ENCODE measurements around the gene TIMM22.
"Not testable (repeated sequence)": the region's sequence is repeated elsewhere in the genome, so short reads cannot be mapped to it uniquely, and the experiment has no call there.

Gene TIMM22

DNA sequence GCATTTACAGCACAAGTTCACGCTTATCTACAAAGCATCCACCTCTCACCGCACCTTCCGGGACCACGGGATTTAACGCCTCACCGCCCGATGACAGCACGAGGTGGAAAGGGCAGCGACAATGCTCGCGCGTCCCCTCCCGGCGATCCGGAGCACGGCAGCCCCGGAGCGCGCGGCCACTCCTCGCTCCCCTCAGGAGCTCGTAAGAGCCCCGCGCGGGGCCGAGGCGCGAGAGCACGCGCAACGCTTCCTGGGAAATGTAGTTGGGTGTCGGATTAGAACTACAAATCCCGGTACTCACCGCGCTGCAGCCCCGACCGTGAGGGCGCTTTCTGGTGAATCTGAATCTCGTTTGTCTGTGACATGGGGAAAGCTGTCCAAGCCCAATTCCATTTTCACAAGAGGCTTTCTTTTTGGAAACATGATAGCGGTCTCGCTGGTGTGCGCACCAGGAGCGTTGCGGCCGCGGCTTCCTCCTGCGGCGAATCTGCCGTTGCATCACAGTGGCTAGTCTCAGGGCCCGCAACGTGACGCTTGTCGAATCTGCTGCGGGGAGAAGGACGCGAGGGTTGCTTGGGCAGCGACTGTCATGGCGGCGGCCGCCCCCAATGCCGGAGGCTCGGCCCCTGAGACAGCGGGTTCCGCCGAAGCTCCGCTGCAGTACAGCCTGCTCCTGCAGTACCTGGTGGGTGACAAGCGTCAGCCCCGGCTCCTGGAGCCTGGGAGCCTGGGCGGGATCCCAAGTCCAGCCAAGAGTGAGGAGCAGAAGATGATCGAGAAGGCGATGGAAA, at the start of gene TIMM22:
Gene TIMM22, plus strand, starts transcription at position 576 of the 791 bp plus-strand sequence. Its CDS starts 14 bp downstream, at position 590.
- peak; percentile 96 for DNase-seq (ENCODE audit: low spot score)

DNA sequence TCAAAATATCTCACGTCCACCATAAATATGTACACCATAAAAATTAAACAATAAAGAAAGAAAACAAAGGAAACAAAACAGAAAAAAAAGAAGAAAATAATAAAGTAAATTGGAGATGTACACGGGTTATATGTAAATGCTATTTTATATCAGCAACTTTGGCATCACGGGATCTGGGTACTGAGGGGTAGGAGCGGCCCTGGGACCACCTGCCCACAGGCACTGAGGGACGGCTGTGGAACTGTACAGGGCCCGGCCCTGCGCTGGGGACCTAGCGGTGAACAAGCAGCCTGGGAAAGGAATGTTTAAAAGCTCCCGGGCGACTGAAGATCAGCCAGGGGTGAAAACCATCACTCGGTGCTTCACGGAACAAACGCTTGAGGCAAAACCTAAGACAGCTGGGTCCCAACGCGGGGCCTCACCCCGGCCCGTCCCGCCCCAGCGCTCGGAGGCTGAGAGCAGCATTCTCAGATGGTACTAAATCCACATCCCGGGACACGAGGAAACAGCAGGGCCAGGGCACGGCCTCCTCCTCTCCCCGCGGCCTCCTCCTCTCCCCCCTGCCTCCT, 48.6 kb upstream of the TIMM22 start:
- no peak for DNase-seq (ENCODE audit: low spot score)

DNA sequence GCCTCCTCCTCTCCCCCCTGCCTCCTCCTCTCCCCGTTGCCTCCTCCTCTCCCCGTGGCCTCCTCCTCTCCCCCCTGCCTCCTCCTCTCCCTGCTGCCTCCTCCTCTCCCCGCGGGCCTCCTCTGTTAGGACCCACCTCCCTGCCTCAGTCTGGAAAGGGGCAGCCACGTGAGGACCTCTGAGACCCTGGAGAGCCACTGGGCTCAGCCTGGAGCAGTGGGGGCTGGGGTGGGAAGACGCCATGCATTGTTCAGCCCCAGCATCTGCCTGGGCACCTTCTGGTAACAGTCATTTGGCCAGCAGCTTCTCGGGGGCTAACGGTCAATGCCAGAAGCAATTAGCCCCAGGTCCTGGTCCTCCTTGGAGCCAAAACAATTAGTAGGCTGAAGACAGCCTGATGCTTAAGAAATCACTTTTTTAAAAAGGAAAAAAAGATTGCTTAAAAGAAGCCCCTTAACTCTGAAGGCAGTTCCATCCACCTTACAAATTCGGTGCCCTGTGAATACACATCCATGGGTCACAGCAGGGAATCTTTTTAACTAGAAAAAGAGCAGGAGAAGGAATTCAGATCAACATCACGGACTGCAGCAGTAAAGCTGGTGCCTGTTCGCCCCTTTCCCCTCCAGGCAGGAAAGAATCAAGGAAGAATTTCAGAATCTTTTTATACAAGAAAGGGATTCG, 47.2 kb upstream of the TIMM22 start:
- no peak for DNase-seq (ENCODE audit: low spot score)

DNA sequence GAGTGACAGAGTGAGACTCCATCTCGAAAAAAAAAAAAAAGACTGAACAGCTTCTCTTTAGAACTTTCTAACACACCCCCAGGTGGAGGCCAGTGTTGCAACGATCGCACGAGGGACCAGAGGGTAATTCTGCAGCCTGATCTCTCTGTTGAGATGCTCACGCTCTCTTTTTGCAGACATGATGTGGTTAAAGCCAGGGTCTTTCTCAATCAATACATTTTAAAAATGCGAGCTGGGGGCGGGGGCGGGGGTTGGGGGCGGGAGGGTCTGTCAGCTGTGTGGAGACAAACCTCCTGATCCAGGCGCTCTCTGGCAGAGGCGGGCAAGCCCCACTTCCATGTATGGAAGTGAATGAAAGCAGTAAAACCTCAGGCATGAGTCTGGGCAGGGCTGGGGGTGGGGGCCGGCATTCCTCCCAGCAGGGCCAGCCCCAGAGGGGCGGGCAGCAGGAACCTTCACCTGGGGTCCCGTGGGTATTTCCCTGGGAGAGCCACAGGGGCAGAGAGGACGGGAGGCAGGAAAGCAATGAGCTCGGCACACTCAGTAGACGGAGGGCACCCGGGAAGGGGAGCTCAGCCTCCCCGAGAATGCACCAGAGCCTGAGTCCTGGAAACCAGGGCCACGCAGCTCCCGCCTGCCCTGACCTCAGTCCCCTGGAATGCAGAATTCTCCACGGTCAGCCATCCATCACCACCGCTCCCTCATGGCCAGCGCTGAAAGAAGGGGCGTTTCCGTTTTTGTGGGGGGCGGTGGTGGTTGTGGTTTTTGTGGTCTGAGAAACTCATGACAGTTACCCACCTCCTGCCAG, 45.4 kb upstream of the TIMM22 start:
- DNase-seq (ENCODE audit: low spot score): no peak

DNA sequence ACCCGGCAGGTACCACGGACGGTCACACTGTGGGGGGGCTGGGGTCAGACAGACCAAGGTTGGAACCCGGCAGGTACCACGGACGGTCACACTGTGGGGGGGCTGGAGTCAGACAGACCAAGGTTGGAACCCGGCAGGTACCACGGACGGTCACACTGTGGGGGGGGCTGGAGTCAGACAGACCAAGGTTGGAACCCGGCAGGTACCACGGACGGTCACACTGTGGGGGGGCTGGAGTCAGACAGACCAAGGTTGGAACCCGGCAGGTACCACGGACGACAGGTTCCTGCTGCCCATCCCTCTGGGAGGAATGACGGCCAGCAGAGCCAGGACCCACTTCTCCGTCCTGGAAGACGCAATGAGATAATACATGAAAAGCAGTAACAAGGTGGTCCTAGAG, 44.3 kb upstream of the TIMM22 start:
- not testable (repeated sequence) for DNase-seq (ENCODE audit: low spot score)

DNA sequence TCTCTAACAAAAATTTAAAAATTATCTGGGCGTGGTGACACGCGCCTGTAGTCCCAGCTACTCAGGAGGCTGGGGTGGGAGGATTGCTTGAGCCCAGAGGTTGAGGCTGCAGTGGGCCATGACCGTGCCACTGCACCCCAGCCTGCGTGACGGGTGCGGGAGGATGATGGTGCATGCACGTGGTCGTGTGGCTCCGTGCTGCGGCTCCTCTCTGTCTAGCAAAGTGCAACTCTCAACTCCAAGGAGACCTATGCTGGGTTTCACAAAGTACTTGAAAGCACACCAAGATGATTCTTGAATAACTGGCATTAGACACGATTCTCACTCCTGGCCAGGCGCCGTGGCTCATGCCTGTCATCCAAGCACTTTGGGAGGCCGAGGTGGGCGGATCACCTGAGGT, 43.2 kb upstream of the TIMM22 start:
- DNase-seq (ENCODE audit: low spot score): no peak

DNA sequence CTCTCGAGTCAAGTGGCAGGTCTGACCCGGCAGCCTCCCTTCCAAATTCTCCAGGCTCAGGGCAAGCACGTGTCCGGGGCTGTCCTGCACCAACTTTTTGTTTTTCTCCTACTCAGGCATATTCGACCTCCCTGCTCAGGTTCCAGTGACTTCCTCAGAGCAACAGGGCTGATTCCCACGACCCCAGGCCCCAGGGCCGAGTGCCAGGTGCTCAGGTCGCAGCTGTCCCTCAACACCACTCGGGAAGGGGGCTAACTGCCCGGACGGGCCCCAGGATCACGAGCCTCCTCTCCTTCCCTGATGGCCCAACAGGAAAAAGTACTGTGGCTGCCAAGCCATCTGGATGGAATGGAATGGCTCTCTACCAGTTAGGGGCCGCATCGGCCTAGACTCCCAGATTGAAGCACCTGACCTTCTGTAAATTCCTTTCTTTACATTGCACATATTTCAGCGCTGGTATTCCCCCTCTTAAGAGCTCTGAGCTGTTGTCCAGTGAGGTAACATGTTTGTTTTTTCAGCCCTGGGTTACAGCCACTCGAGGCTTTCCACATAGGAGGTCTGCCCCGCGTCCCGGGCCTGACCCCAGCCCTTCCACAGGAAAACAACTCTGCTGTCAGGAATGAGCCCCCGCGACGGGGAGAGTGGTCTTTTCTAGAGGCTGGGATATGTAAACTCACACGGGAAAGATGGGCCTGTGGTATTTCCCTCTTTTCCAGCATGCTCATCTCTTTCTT, 42.3 kb upstream of the TIMM22 start:
- no peak for DNase-seq (ENCODE audit: low spot score)

DNA sequence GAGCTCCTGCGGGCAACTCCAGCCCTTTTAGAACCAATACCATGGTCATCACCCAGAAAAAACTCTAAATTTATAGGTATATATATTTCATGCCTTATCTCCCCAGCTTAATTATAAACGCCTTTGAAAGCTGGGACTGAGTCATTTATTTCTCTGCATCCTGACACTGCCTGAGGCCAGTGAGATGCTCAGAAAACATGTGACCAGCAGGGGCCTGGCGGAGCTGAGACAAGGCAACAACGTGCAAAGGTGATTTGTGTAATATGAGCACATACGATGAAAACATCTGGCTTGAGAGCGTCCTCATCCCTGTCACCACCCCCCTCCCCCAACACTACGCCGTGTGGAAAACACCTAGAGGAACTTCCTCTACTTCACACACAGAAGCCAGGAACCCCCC, 40.0 kb upstream of the TIMM22 start:
- DNase-seq (ENCODE audit: low spot score): no peak

DNA sequence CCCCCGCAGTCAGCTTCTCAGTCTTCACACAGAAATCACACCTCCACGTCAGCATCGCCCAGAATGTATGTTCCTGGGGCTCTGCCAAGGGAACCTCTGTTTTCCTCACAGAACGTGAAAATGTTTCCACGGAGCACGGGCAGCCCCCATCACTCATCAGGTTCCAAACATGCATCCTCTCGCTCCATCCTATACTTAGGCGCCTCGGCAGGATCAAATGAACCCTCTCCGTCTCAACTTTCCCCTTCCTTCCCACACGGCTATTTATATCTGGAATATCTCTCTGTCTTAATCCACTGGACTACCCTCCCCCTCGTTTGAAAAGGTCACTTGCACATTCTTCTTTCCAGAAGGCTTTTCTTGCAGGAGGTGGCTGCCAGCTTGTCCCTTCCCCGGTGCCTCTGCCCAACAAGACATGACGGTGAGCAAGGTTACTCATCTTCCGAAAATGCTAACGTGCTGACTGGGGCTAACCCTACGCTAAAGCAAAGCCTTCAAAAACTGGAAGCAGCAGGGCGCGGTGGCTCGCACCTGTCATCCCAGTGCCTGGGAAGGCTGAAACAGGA, 39.0 kb upstream of the TIMM22 start:
- no peak for DNase-seq (ENCODE audit: low spot score)

DNA sequence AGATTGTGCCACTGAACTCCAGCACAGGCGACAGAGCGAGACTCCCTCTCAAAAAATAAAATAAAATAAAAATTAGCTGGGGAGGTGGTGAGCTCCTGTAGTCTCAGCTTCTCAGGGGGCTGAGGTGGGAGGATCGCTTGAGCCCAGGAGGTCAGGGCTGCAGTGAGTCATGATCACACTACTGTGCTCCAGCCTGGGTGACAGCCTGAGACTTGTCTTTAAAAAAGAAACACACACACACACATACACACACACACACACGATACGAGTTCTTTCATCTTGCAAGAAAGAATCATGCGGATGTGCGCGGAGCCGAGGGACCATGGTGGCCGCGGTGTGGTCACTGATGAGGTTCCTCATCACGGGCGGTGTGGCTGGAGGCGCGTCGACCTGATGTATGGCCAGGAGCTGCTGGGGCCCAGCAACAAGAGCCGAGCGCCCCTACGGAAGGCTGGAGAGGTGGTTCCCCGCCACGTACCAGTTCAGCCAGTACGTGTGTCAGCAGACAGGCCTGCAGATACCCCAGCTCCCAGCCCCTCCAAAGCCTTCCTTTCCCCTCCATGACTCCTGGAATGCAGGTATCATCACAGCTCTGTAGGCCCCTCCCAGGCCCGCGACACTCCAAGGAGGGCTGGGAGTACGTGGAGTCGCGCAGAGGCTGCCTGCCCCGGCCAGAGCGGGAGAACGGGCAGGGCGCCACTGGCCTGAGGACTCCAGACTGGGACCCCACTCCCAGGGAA, 38.0 kb upstream of the TIMM22 start:
- no peak for DNase-seq (ENCODE audit: low spot score)

DNA sequence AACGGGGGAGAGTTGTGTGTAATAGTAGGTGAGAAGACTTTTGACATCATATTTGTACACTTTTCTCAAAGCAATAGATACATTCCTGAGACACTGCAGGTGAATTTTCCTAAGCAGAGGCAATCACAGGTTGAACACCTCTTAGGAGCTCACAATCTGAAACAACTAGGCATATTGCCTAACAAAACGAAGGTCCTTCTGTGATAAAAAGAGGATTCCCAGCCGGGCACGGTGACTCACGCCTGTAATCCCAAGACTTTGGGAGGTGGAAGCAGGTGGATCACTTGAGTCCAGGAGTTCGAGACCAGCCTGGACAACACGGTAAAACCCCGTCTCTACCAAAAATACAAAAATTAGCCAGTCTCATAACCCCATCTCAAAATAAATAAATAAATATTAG, 34.8 kb upstream of the TIMM22 start:
- DNase-seq (ENCODE audit: low spot score): no peak

DNA sequence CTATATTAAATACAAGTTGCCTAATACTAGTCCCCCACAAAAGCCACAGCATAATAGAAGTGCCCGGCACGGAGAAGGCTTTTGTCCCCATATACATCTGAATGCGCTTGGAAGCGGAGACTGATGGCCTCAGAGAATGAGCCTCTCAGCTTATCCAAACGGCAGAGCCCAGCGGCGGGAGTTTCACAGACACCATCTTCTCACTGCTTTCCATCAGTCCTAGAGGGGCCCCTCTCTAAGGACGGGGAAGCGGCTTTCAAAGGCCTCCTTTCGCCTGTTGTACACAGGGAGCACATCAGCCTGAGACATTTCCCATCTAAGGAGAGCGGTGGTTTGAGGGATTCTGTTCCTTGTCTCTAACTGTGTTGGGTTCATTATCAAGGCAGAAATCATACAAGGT, 34.3 kb upstream of the TIMM22 start:
- no peak for DNase-seq (ENCODE audit: low spot score)

DNA sequence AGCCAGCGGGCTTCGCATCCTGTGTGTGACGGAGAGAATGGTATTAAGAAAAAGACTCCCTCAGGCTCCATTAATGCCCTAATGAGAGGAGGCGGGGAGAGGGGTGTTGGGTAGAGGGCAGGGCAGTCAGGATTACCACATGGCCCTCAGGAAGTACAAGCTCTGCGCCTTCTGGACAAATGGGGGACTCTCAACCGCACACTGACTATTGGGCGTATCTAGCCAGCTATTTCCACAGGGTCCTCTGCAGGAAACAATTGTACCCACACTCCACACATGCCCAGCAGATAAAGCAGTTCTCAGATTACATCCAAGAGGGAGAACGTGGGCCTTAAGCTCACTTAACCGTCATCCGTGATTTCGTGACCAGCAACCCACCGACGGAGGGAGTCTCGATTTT, 32.1 kb upstream of the TIMM22 start:
- DNase-seq (ENCODE audit: low spot score): no peak

DNA sequence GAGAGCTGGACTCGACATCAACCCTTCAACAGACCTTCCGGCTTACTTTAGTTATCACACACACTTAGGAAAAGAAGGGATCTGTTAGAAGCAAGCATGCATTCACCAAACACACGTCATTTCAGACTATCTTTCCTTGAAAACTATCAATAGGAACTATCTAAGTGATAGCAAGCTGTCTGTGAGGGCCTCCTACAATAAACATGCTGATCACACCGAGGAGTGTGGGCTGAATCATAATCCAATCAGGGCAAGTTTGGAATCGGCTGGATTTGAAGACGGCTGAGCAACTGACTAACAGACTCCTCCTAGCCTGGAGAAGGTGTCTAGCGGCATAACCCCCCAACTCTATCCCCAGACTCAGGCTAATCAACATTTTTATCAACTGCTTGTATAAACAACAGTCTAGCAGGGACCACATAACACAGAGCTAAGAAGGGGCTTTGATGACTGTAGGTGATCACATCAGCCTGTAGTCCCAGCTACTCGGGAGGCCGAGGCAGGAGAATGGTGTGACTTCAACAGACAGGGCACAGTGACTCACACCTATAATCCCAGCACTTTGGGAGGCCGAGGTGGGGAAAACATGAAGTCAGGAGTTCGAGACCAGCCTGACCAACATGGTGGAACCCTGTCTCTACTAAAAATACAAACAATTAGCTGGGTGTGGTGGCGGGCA, 31.5 kb upstream of the TIMM22 start:
- no peak for DNase-seq (ENCODE audit: low spot score)

DNA sequence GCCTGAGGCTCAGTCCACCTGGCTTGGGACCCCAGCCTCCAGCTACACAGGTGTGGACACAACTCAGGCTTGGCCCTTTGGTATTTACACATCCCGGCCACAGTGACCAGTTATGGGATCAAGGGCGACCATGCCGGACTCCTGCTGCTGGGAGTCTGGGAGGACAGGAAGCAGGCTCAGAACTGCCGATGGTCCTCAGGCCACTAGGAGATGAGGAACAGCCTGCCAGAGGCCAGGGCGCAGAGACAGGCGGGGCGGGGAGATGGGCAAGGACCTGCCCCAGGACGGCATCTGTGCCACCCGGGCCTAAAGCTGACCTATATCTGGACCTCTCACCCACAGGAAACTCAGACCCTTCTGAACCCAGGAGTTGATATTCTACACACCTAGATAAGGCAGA, 29.8 kb upstream of the TIMM22 start:
- DNase-seq (ENCODE audit: low spot score): no peak

DNA sequence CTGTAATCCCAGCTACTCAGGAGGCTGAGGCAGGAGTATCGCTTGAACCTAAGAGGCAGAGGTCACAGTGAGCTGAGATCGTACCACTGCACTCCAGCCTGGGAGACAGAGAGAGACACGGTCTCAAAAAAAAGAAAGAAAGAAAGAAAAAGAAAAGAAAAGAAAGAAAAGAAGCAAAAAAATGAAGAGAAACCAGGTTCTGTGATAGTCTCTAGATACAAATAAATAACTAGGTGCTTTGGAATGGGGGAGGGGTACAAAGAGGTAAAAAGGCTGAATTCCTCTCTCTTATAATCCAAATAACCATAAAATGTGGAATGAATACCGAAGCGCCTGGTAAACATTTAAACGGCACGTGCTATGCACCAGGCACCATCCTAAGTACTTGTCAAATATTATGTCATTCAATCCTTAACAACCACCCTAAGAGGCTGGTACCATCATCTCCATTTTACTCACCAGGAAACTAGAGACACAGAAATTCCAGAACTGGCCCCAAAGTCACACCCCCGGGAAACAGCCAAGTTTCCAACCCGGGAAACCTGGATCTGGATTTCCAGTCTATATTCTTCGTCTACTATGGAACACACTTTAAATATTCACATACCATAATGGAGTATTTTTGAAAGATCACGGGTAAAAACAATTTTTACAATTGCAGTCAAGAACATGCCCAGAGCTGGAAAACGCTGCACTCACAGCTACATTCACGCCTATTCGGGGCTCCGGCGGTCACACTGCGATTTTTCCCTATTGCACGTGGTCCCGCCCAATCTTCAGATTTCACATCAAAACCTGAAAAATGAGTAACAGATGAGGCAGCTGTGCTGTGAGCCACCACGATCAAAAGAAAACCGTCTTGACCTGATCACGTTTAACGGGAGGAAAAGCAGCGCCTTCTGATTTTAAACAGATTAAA, 27.9 kb upstream of the TIMM22 start:
- no peak for DNase-seq (ENCODE audit: low spot score)

DNA sequence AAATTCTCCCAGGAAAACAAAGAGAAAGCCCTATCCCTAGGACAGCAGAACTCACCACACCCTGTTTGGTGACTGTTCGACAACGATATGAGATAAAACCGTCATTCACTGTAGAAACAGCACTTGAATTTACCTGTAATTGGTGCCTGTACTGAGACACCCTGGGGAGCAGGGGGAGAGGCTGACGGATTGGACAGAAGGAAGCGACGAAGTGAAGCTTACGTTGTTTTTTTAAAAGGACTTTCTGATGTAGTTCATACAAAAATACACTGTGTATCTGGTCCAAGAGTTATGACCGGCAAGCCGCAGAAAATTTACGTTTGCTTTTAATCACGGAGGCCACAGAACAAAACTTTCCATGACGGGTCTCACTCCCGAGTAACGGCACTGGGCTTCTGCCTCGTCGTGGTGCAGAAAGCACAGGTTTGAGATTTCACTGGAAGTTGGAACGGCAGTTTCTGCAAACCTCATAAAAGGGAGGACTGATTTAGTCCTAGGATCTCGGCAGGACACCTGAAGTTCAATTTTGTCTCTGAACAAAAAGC, 27.0 kb upstream of the TIMM22 start:
- no peak for DNase-seq (ENCODE audit: low spot score)

DNA sequence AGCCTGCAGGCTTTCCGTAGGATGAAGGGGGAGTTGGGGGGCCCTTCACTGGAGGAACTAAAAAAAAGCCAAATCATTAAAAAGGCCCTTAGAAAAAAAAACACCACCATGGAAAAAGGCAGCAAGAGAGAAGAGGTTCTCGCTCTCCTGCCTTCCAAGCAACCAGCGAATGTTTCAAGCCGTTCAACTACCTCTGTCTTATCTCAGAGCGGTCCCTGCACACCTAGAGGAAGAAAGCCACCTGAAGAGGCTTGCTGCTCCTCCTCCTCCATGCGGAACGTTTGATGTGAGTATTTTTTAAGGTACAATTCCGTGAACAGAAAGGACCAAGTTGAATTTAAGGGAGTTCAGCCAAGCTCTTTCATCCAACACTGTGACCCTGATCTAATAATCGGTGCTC, 26.6 kb upstream of the TIMM22 start:
- no peak for DNase-seq (ENCODE audit: low spot score)

DNA sequence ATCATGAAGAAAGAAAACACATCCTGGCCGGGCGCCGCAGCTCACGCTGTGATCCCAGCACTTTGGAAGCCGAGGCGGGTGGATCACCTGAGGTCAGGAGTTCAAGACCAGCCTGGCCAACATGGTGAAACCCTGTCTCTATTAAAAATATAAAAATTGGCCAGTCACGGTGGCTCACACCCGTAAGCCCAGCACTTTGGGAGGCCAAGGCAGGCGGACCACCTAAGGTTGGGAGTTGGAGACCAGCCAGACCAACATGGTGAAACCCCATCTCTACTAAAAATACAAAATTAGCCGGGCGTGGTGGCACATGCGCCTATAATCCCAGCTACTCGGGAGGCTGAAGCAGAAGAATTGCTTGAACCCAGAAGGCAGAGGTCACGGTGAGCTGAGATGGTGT, 25.1 kb upstream of the TIMM22 start:
- not testable (repeated sequence) for DNase-seq (ENCODE audit: low spot score)

Measured in kidney capillary endothelial cell (primary cell).